A549 (cell line): Measurements from ENCODE around the gene TMEM175.

Experiments used
- KDM1A ChIP-seq: fragments of 200-600 bp; sonication (generic); IDR thresholded peaks from 2 replicates; pipeline ENCODE4 v1.6.1; 2016; ENCODE audit warnings: low read depth, mild to moderate bottlenecking
- TF ChIP-seq, protein P1 (sequence below): fragments of >200 bp; sonication (Bioruptor Twin); formaldehyde crosslinking; IDR thresholded peaks from 3 replicates; pipeline ENCODE4 v1.5.1; 2016
- TF ChIP-seq, protein P2 (sequence below): fragments of 450-650 bp; IDR thresholded peaks from 2 replicates; pipeline ENCODE4 v1.6.1; 2014; ENCODE audit warnings: antibody characterized with exemption

DNA sequence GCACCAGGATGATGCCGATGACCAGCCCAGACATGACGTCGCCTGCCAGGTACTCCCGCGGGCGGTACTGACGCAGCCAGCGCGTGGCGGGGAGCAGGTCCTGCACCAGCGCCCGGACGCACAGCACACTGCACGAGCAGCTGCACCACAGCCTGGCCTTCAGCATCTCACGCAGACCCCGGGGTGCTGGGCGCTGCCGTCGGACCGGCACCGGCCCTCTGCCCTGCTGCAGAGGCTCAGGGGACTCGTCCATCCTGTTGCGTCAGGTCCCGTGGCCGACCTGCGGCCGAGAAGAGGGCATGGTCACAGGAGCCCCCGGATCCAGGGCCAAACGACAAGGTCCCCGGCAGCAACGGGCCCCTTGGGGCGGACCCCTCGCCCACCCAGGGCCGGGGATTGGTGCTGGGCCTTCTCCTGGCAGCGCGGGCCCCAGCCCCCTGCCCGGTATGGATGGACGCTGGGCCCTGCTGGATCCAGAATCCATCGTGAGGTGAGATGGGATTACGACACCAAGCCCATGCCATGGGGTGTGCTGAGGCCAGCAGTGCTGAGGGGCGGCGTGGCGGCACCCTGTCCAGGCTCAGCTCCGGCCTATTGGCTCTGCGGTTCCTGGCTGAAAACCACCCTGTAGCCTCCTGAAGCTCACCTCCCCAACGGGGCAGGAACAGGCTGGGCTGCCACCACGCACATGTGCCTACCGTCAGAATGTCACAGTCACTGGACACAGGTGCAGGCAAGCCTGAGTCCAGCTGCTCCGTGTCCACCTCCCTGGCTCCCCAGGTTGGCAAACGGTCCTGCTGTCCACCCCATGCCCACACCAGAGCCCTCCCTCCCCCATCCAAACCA, 59.4 kb downstream of the TMEM175 start:
- TF ChIP-seq, protein P1, sequence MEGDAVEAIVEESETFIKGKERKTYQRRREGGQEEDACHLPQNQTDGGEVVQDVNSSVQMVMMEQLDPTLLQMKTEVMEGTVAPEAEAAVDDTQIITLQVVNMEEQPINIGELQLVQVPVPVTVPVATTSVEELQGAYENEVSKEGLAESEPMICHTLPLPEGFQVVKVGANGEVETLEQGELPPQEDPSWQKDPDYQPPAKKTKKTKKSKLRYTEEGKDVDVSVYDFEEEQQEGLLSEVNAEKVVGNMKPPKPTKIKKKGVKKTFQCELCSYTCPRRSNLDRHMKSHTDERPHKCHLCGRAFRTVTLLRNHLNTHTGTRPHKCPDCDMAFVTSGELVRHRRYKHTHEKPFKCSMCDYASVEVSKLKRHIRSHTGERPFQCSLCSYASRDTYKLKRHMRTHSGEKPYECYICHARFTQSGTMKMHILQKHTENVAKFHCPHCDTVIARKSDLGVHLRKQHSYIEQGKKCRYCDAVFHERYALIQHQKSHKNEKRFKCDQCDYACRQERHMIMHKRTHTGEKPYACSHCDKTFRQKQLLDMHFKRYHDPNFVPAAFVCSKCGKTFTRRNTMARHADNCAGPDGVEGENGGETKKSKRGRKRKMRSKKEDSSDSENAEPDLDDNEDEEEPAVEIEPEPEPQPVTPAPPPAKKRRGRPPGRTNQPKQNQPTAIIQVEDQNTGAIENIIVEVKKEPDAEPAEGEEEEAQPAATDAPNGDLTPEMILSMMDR: no peak
- TF ChIP-seq, protein P2, sequence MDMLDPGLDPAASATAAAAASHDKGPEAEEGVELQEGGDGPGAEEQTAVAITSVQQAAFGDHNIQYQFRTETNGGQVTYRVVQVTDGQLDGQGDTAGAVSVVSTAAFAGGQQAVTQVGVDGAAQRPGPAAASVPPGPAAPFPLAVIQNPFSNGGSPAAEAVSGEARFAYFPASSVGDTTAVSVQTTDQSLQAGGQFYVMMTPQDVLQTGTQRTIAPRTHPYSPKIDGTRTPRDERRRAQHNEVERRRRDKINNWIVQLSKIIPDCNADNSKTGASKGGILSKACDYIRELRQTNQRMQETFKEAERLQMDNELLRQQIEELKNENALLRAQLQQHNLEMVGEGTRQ: no peak
- TF ChIP-seq KDM1A: no peak
